Measurements from ENCODE around the gene INTS3.
"Not testable (repeated sequence)": the region's sequence is repeated elsewhere in the genome, so short reads cannot be mapped to it uniquely, and the experiment has no call there.

Gene INTS3

DNA sequence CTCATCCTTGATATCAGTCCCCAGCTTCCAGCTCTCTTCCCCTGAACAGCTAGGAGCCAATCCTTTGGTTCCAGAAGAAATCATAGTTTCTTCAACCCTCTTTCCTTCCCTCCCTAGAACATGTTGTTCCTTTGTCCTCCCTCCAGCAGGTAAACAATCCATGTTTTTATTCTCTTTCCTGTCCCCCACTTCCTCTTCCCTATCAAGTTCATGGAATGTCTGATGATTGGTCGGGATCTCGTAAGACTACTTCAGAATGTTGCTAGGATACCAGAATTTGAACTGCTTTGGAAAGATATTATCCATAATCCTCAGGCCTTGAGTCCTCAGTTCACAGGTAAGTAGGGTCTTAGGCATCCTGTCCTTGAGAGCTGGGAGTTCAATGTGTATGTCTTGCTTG is 24.2 kb downstream of the INTS3 start:
- no peak for DNase-seq (ENCODE audit: low read depth in 2 of 2)

GRCh38 chr1:153752571-153753195 is 24.8 kb downstream of the INTS3 start:
- no peak for DNase-seq (ENCODE audit: low read depth in 2 of 2)

- DNase-seq (ENCODE audit: low read depth in 2 of 2) = no peak
Observed at GRCh38 chr1:153754266-153754665, 26.4 kb downstream of the INTS3 start.

DNA sequence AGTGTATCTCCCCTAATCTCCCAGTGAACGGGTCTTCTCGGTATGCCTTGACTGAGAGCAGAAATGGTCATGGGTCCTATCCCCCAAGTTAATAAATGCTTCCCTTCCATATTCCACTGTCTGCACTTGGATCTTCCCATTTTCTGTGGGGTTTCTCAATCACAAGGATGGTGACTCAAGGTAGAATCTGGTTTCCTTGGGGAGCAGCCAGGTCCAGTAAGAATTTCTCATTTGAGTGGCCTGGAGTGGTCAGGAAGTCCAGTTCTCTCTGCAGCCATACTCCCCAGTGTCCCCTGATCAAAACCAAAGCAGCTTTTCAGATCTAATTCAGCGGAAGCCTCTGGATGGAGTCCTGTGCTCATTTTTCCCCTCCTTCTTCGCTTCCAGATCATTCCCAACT is 32.6 kb downstream of the INTS3 start:
- no peak for DNase-seq (ENCODE audit: low read depth in 2 of 2)

DNA sequence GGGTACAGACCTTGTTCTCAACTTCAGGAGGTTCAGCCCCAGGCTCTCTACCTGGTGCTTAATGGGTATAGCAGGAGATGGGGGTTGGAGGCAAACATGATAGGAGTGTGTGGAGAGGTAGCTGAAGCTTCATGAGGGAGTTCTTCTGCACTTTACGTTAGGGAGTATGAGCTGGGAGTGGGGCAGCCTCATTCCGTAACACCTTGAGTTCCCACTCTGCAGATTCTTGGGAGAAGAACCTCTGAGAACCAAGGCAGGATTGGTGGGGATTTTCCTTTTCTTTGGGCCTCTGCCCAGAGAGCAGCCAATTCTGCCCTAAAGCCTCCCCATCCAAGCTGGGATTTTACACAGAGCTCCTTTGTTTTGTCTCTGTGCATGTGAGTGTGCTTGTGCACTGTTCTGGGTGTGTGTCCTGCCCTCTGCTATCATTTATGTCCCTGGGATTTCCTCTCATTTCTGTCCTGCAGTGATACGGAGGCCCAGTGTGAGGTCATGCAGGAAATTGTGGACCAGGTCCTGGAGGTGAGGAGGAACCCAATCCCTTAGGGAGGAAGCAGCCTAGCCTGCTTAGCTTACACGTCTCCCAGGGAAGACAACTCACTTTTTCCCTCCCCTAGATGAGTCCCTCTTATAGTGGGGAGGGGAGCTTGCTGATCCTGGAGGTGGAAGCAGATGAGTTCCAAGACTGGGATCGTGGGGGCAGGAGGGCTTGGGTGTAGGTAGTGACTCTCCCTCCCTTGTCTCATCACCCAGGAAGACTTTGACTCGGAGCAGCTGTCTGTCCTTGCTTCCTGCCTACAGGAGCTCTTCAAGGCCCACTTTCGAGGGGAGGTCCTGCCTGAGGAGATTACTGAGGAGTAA is 35.7 kb downstream of the INTS3 start:
- no peak for DNase-seq (ENCODE audit: low read depth in 2 of 2)

DNA sequence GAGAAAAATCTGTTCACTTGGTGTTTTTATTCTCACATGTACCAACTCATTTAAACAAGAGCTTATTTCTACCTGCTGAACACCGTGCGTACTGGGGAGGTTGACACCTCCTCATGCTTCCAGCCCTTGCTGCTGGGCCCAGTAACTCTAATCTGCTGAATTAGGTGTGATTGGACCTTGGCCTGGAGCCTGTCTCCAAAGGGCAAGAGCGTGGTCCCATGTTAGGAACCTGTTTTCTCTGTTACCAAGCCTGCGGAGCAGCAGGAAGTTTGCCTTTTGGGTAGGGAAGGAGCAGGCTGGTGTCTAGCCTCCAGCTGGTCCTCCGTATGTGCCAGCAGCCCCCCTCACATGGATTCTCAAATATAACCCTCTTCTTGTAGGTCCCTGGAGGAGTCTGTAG is 36.5 kb downstream of the INTS3 start:
- no peak for DNase-seq (ENCODE audit: low read depth in 2 of 2)

DNA sequence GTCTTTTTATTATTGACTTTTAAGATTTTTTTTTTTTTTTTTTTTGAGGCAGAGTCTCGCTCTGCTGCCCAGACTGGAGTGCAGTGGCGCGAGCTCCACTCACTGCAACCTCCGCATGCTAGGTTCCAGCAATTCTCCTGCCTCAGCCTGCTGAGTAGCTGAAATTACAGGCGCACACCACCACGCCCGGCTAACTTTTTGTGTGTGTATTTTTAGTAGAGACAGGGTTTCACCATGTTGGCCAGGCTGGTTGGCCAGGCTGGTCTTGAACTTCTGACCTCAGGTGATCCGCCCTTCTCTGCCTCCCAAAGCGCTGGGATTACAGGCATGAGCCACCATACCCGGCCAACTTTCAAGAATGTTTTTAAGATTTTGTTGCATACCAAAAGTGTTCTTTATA is 38.8 kb downstream of the INTS3 start:
- DNase-seq (ENCODE audit: low read depth in 2 of 2) = not testable (repeated sequence)

GRCh38 chr1:153767519-153767918 is 39.7 kb downstream of the INTS3 start:
- DNase-seq (ENCODE audit: low read depth in 2 of 2) = no peak

GRCh38 chr1:153768316-153769181 is 40.7 kb downstream of the INTS3 start:
- DNase-seq (ENCODE audit: low read depth in 2 of 2) = no peak

- DNase-seq (ENCODE audit: low read depth in 2 of 2) = no peak
Observed at GRCh38 chr1:153769221-153769620, 41.4 kb downstream of the INTS3 start.

DNA sequence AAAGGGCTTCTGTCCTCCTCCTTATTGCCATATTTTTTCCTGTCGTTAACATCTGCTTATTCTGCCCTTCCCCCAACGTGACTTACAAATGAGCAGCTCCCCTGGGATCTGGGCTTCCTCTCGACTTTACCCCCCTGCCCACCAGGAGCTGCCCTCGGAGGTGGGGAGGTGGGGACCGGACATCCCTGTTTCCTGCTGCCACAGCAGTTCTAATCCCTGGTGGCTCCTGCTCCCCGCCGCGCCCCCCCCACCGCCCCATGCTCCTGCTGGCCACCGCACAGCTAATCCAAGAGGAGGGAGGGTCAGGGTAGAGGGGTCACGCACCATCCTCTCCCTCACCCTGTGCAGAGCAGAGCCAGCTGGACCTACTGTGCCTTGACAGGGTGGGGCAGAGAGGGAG is 42.9 kb downstream of the INTS3 start:
- no peak for DNase-seq (ENCODE audit: low read depth in 2 of 2)

DNA sequence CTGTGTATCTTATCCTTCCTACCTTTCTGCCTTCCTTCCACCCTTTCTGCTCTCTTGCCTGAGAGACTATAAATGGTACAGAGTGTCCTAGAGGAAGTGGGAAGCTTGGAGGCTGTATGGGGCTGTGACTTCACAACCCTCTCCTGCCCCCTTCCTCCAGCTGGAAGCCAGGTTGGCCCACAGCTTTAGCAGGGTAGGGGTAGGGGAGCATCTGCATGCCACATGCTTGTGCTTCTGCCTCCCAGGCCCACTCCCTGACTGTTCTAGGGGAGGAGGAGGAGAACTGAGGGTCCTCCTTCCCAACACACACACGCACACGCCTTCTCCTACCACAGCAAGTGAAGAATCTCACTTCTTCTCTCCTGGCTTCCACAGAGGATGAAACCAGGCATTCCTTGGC is 43.4 kb downstream of the INTS3 start:
- no peak for DNase-seq (ENCODE audit: low read depth in 2 of 2)

- no peak for DNase-seq (ENCODE audit: low read depth in 2 of 2)
Observed at GRCh38 chr1:153771841-153772593, 44.2 kb downstream of the INTS3 start.

DNA sequence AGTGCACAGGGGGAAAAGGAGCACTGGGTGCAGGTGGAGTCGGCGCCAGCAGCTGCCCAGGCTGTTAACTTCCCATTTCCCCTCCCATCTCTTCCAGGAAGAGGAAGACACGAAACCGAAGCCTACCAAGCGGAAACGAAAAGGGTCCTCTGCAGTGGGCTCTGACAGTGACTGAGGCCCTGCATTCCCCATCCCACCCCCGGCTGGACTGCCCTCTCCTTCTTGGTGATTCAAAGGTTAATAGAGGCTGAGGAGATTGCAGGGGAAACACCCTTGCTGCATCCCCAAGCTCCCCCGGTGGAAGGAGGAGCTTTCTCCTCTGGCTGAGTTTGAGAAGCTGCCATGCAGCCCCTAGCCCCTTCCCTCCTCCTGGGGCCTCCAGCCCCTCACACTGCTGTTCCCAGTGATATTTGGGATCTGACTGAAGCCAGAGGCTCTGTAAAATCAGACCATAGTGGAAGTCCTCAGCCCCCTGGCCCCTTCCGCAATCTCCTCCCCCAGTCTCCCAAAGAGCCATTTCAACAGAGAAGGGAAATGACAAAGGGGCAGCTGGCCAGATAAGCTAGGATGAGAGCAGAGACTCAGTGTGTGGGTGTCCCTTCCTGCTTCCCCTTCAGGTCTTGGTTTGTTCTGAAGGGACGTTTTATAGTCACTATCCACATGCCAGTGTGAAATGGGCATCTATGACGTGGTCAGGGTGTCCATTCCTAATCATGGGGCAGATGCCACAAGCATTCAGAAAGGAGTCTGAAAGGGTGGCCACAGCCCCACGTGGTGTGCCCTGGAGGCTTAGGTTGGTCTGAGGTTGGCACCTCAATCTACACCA is 45.5 kb downstream of the INTS3 start:
- DNase-seq (ENCODE audit: low read depth in 2 of 2) = no peak

- DNase-seq (ENCODE audit: low read depth in 2 of 2) = no peak
Observed at GRCh38 chr1:153774026-153774595, 46.3 kb downstream of the INTS3 start.

- DNase-seq (ENCODE audit: low read depth in 2 of 2) = no peak
Observed at GRCh38 chr1:153774780-153775457, 47.1 kb downstream of the INTS3 start, which contains the start of gene SLC27A3. SLC27A3 (plus strand) TSS chr1:153775407; CDS start chr1:153775498, 91 bp downstream.

- peak; percentile 31 to 37 for DNase-seq (ENCODE audit: low read depth in 2 of 2)
Observed at GRCh38 chr1:153775458-153776327, 47.8 kb downstream of the INTS3 start.

- no peak for DNase-seq (ENCODE audit: low read depth in 2 of 2)
Observed at GRCh38 chr1:153776352-153776751, 48.5 kb downstream of the INTS3 start.

All from activated CD4-positive, alpha-beta T cell treated with anti-CD3 and anti-CD28 coated beads for 24 hours (primary cell).